Limb (tissue), 2 donors: Measurements from ENCODE around the gene OR6Y1.

Source experiments
- DNase-seq, 2 donors: peaks; one replicate each; pipeline ENCODE4 v3.0.0-alpha.2; 2016; ENCODE audit errors: extremely low spot score in 2 of 2

Gene OR6Y1

GRCh38 chr1:158506369-158506987 is 47.7 kb downstream of the OR6Y1 start:
- DNase-seq = no peak

- DNase-seq = no peak
Observed at GRCh38 chr1:158496374-158496773, 57.8 kb downstream of the OR6Y1 start.

GRCh38 chr1:158494796-158495195 is 59.4 kb downstream of the OR6Y1 start:
- no peak for DNase-seq
